Type B pancreatic cell (in vitro differentiated cells): ENCODE data around the gene CEP89. TPM values are rescaled to one million over a fixed set of nuclear protein-coding genes. Genes with fewer than 3 reads are reported as not detected.
"Not testable (repeated sequence)": the region's sequence is repeated elsewhere in the genome, so short reads cannot be mapped to it uniquely, and the experiment has no call there.

Experiments
- DNase-seq: peaks from one replicate; pipeline ENCODE4 v3.0.0; 2021; ENCODE audit warnings: mixed read lengths; ENCODE audit not compliant: unreplicated experiment; ENCODE audit errors: extremely low spot score
- H3K27ac Mint-ChIP-seq: 2 replicates; pipeline ENCODE4 v1.8.0; 2021; ENCODE audit warnings: mild to moderate bottlenecking, mixed read lengths
- H3K27me3 Mint-ChIP-seq: 2 replicates; pipeline ENCODE4 v1.8.0; 2021; ENCODE audit warnings: mixed read lengths
- H3K36me3 Mint-ChIP-seq: 2 replicates; pipeline ENCODE4 v1.8.0; 2021; ENCODE audit warnings: mixed read lengths
- H3K4me1 Mint-ChIP-seq: one replicate; pipeline ENCODE4 v1.8.0; 2021; ENCODE audit warnings: mixed read lengths; ENCODE audit not compliant: unreplicated experiment
- H3K4me3 Mint-ChIP-seq: 2 replicates; pipeline ENCODE4 v1.8.0; 2021; ENCODE audit warnings: mild to moderate bottlenecking, mixed read lengths
- H3K9me3 Mint-ChIP-seq: 2 replicates; pipeline ENCODE4 v1.8.0; 2021; ENCODE audit warnings: mixed read lengths
- total RNA-seq: library from RNA; stranded (reverse); gene quantifications from 2 replicates; pipeline ENCODE4 v1.2.1, GENCODE V29; 2021; ENCODE audit warnings: low replicate concordance
- TF ChIP-seq, protein P1 (sequence below): fragments of 200-600 bp; sonication (generic); conservative IDR thresholded peaks from 2 replicates; pipeline ENCODE4 v1.5.0; 2021; ENCODE audit warnings: antibody characterized with exemption, mild to moderate bottlenecking

CEP89 gene
- total RNA-seq, 1 donor from 2014 or later = 37.7 TPM

DNA sequence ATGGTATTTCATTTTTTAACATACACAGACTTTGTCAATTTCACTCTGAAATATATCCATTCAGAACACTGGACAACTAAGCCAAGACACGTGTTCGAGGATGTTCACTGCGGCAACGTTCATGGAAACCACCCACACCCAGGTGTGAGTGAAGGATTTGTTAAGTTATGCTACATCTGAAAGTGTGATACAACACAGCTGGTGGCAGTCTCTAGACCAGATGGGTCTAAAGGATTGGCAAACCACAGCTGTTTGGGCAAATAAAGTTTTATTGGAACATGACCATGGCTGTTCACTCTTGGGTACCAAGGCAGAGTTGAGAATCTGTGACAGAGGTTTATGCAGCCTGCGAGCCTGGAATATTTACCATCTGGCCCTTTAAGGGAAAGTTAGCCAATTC is 114.2 kb downstream of the CEP89 start:
- Mint-ChIP-seq H3K27me3 (no peaks in the 10 kb centered on the region), H3K4me1 (no peaks in the 10 kb centered on the region), H3K27ac (no peak overlapping the region), H3K9me3 (no peaks in the 10 kb centered on the region), H3K36me3 (peaks cover 3% of the 10 kb centered on the region), H3K4me3 (no peak overlapping the region)
- no peak for DNase-seq
- TF ChIP-seq, protein P1, sequence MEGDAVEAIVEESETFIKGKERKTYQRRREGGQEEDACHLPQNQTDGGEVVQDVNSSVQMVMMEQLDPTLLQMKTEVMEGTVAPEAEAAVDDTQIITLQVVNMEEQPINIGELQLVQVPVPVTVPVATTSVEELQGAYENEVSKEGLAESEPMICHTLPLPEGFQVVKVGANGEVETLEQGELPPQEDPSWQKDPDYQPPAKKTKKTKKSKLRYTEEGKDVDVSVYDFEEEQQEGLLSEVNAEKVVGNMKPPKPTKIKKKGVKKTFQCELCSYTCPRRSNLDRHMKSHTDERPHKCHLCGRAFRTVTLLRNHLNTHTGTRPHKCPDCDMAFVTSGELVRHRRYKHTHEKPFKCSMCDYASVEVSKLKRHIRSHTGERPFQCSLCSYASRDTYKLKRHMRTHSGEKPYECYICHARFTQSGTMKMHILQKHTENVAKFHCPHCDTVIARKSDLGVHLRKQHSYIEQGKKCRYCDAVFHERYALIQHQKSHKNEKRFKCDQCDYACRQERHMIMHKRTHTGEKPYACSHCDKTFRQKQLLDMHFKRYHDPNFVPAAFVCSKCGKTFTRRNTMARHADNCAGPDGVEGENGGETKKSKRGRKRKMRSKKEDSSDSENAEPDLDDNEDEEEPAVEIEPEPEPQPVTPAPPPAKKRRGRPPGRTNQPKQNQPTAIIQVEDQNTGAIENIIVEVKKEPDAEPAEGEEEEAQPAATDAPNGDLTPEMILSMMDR = no peak

DNA sequence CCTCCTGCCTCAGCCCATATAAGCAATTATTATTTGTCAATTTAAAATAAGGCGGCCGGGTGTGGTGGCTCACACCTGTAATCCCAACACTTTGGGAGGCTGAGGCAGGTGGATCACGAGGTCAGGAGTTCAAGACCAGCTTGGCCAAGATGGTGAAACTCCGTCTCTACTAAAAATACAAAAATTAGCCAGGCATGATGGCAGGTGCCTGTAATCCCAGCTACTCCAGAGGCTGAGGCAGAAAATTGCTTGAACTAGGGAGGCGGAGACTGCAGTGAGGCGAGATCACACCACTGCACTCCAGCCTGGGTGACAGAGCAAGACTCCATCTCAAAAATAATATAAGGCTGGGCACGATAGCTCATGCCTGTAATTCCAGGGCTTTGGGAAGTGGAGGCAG is 114.9 kb downstream of the CEP89 start:
- DNase-seq, H3K4me3 Mint-ChIP-seq, H3K27ac Mint-ChIP-seq, H3K9me3 Mint-ChIP-seq, H3K27me3 Mint-ChIP-seq, H3K4me1 Mint-ChIP-seq, H3K36me3 Mint-ChIP-seq: not testable (repeated sequence)

DNA sequence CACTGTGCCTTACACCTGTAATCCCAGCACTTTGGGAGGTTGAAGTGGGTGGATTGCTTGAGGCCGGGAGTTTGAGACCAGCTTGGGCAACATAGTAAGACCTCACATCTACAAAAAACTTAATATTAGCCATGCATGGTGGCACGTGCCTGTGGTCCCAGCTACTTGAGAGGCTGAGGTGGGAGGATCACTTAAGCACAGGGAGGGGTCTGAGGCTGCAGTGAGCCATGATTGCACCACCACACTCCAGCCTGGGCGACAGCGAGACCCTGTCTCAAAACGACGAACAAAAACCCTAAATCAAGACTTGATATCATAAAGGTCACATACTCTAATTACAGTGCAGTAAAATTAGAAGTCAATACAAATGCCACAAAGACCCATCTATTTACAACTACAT is 119.5 kb downstream of the CEP89 start:
- H3K4me3 Mint-ChIP-seq = no peak overlapping the region
- no peaks in the 10 kb centered on the region for H3K9me3 Mint-ChIP-seq
- no peak overlapping the region for H3K27ac Mint-ChIP-seq
- no peaks in the 10 kb centered on the region for H3K4me1 Mint-ChIP-seq
- H3K27me3 Mint-ChIP-seq = no peaks in the 10 kb centered on the region
- DNase-seq = no peak
- TF ChIP-seq, protein P1 = no peak
- H3K36me3 Mint-ChIP-seq = peaks cover 3% of the 10 kb centered on the region

DNA sequence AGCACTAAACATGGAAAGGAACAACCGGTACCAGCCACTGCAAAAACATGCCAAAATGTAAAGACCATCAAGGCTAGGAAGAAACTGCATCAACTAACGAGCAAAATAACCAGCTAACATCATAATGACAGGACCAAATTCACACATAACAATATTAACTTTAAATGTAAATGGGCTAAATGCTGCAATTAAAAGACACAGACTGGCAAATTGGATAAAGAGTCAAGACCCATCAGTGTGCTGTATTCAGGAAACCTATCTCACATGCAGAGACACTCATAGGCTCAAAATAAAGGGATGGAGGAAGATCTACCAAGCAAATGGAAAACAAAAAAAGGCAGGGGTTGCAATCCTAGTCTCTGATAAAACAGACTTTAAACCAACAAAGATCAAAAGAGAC is 123.7 kb downstream of the CEP89 start:
- H3K9me3 Mint-ChIP-seq, H3K4me1 Mint-ChIP-seq, H3K4me3 Mint-ChIP-seq, DNase-seq, H3K36me3 Mint-ChIP-seq, H3K27ac Mint-ChIP-seq, H3K27me3 Mint-ChIP-seq: not testable (repeated sequence)

DNA sequence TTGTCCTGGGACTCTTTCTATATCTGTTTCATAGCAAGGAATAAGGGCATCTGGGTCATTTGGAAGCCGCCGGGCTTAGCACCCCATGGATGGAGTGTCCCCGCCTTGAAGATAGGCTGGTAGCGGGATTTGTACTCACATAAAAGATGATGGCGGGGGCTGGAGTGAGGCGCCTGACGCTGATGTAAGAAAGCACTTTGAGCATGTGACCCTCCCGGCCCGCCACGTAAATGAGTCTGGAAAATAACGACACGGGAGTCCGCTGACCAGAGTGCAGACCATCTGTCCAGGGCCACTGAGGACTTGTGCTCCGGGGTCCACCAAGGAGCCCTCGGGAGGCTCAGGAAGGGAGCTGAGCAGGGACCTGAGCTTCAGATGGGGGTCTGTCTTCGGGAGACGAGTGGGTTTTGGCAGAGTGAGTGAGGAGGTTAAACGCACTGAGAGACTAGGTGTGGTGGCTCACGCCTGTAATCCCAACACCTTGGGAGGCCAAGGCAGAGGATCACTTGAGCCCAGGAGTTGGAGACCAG is 128.0 kb downstream of the CEP89 start:
- peaks cover 9% of the 10 kb centered on the region for H3K36me3 Mint-ChIP-seq
- DNase-seq = no peak
- H3K4me1 Mint-ChIP-seq = no peaks in the 10 kb centered on the region
- H3K4me3 Mint-ChIP-seq = no peak overlapping the region
- no peak overlapping the region for H3K27ac Mint-ChIP-seq
- H3K27me3 Mint-ChIP-seq = no peaks in the 10 kb centered on the region
- TF ChIP-seq, protein P1 = no peak
- peaks cover 13% of the 10 kb centered on the region for H3K9me3 Mint-ChIP-seq

DNA sequence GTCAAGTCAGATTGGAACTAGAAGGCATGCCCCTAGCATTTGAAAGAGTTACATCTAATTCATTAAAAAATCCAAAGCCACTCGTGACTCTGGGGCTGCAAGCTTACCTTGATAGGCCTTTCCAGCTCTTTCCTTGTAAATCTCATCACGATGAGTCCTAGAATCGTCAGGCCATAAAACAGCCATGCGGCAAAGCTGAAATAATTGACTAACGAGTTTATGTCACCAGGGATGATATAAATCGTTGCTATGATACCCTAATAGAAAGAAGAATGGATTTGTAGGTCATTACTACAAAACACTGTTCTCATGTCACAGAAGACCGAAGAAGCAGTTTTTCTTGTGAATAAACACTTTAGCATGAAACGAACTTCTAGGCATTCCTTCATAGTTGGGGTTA is 129.7 kb downstream of the CEP89 start:
- no peaks in the 10 kb centered on the region for H3K4me1 Mint-ChIP-seq
- H3K4me3 Mint-ChIP-seq = no peak overlapping the region
- DNase-seq = no peak
- no peak overlapping the region for H3K27ac Mint-ChIP-seq
- H3K27me3 Mint-ChIP-seq = no peaks in the 10 kb centered on the region
- peaks cover 13% of the 10 kb centered on the region for H3K9me3 Mint-ChIP-seq
- peaks cover 9% of the 10 kb centered on the region for H3K36me3 Mint-ChIP-seq
- TF ChIP-seq, protein P1 = no peak

DNA sequence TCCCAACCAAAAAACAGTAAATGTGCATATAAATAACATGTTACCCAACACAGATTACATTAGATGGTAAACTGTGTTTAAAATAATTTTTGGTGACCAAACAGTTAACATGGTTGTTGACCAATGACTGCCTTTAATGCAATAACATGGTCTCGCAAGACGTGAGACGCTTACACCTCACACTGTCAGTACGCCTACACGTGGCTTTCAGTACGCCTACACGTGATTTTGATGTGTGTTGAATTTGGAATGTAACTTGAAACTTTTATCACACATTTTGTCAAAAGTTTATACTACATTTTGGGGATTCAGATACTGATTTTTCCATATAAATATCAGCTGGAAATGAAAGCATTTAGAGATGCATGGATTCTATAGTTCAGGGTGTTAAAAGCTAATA is 134.2 kb downstream of the CEP89 start:
- Mint-ChIP-seq H3K36me3 (peaks cover 9% of the 10 kb centered on the region), H3K4me3 (no peak overlapping the region), H3K27ac (no peak overlapping the region), H3K27me3 (no peaks in the 10 kb centered on the region), H3K4me1 (no peaks in the 10 kb centered on the region), H3K9me3 (peaks cover 13% of the 10 kb centered on the region)
- DNase-seq = no peak
- TF ChIP-seq, protein P1 = no peak

DNA sequence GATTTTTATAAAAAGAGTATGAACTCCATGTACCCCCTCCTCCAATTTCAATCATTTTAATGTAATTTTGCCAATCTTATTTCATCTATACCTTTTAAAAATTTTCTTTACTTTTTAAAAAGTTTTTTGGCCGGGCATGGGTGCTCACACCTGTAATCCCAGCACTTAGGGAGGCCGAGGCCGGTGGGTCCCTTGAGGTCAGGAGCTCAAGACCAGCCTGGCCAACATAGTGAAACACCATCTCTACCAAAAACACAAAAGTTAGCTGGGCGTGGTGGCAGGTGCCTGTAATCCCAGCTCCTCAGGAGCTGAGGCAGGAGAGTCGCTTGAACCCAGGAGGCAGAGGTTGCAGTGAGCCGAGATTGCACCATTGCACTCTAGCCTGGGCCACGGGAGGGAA is 138.4 kb downstream of the CEP89 start:
- not testable (repeated sequence) for H3K4me1 Mint-ChIP-seq, H3K4me3 Mint-ChIP-seq, DNase-seq, H3K36me3 Mint-ChIP-seq, H3K27ac Mint-ChIP-seq, H3K27me3 Mint-ChIP-seq, H3K9me3 Mint-ChIP-seq

DNA sequence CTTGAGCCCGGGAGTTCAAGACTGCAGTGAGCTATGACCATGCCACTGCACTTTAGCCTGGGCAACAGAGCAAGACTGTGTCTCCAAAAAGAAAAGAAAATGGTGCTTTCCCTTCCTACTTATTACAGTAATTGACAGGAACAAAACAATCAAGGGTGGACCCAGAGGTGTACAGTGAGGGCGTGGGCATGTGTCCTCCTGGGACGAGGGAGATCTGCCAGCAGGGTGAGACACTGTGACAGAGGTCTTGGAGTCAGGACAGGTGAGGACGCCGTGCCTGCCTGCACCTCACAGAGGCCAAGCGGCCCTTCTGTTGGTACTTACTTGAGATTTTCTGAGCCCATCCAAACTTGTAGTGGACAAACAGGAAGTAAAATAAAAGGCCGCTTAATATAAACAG is 138.9 kb downstream of the CEP89 start:
- not testable (repeated sequence) for H3K4me3 Mint-ChIP-seq

DNA sequence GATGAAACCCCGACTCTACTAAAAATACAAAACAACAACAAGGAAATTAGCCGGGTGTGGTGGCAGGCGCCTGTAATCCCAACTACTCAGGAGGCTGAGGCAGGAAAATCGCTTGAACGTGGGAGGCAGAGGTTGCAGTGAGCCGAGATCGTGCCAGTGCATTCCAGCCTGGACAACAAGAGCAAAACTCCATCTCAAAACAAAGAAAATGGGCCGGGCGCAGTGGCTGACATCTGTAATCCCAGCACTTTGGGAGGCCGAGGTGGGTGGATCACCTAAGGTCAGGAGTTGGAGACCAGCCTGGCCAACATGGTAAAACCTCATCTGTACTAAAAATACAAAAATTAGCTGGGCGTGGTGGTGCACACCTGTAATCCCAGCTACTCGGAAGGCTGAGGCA is 139.7 kb downstream of the CEP89 start:
- not testable (repeated sequence) for H3K27me3 Mint-ChIP-seq, H3K4me3 Mint-ChIP-seq, H3K4me1 Mint-ChIP-seq, H3K9me3 Mint-ChIP-seq, H3K27ac Mint-ChIP-seq, H3K36me3 Mint-ChIP-seq
- peak; percentile 27 for DNase-seq

More for the DNA sequence above, 138.9 kb downstream of the CEP89 start:
- not testable (repeated sequence) for H3K36me3 Mint-ChIP-seq, H3K9me3 Mint-ChIP-seq, DNase-seq, H3K27ac Mint-ChIP-seq, H3K4me1 Mint-ChIP-seq, H3K27me3 Mint-ChIP-seq
